H54 (cell line): ENCODE results near the gene AKT1S1.

Experiments
- DNase-seq: peaks from one replicate; pipeline ENCODE4 v3.0.0; 2011; ENCODE audit warnings: low spot score, mixed read lengths; ENCODE audit not compliant: insufficient read length
- FAIRE-seq: peaks from 3 replicates; lab custom pipeline; 2011; peaks lifted over from hg19 to GRCh38; lab: Jason Lieb, UNC
- POLR2A ChIP-seq: IDR thresholded peaks from 2 replicates; pipeline ENCODE4 v1.6.1; 2011; ENCODE audit warnings: low read depth, mild to moderate bottlenecking, low read length

AKT1S1 gene

GRCh38 chr19:49882643-49883042 lies 5.5 kb upstream of the AKT1S1 start:
- DNase-seq = no peak
- no peak for TF ChIP-seq POLR2A
- no peak for FAIRE-seq

- no peak for DNase-seq
These were observed 4.7 kb upstream of the AKT1S1 start for GRCh38 chr19:49881672-49882394.

GRCh38 chr19:49881186-49881585 lies 4.0 kb upstream of the AKT1S1 start:
- TF ChIP-seq POLR2A = no peak
- no peak for FAIRE-seq
- DNase-seq = no peak

More at GRCh38 chr19:49881672-49882394, 4.7 kb upstream of the AKT1S1 start:
- TF ChIP-seq POLR2A = no peak
- FAIRE-seq = no peak

GRCh38 chr19:49880162-49880869 lies 3.2 kb upstream of the AKT1S1 start:
- TF ChIP-seq POLR2A = no peak
- DNase-seq (no peak), FAIRE-seq (no peak)

- no peak for TF ChIP-seq POLR2A
- DNase-seq = no peak
- FAIRE-seq = no peak
These were observed 2.2 kb upstream of the AKT1S1 start for GRCh38 chr19:49879243-49879963.

- TF ChIP-seq POLR2A = no peak
- FAIRE-seq = no peak
These were observed 1.6 kb upstream of the AKT1S1 start for GRCh38 chr19:49878744-49879070.

GRCh38 chr19:49877879-49878743 lies 956 bp upstream of the AKT1S1 start:
- TF ChIP-seq POLR2A = peak; percentile 22; the same call in 1 of the 2 replicates
- no peak for FAIRE-seq
- peak; percentile 99 for DNase-seq

More at GRCh38 chr19:49878744-49879070, 1.6 kb upstream of the AKT1S1 start:
- no peak for DNase-seq

- FAIRE-seq = no peak
These were observed 634 bp downstream of the AKT1S1 start for GRCh38 chr19:49876422-49877019.

GRCh38 chr19:49875857-49876421 lies 1.2 kb downstream of the AKT1S1 start:
- no peak for FAIRE-seq
- no peak for DNase-seq
- peak; percentile 31; the same call in 1 of the 2 replicates for TF ChIP-seq POLR2A

More at GRCh38 chr19:49876422-49877019, 634 bp downstream of the AKT1S1 start:
- peak; percentile 76; the same call in 1 of the 2 replicates for TF ChIP-seq POLR2A
- peak; percentile 65 for DNase-seq

GRCh38 chr19:49875177-49875576 lies 2.0 kb downstream of the AKT1S1 start:
- no peak for DNase-seq
- no peak for TF ChIP-seq POLR2A
- FAIRE-seq = no peak

- DNase-seq (no peak), FAIRE-seq (no peak)
- TF ChIP-seq POLR2A = no peak
These were observed 2.5 kb downstream of the AKT1S1 start for GRCh38 chr19:49874503-49875157.

GRCh38 chr19:49873834-49874233 lies 3.3 kb downstream of the AKT1S1 start:
- TF ChIP-seq POLR2A = no peak
- DNase-seq = no peak
- no peak for FAIRE-seq
